Cardiac muscle cell (in vitro differentiated cells and primary cell): ENCODE results near the gene DENND1B. TPM values are rescaled to one million over a fixed set of nuclear protein-coding genes. Genes with fewer than 3 reads are reported as not detected.

Experiments
- DNase-seq, 2 donors: peaks; one replicate each; pipeline versions ENCODE4 v3.0.0 to v3.0.0-alpha.2; 2010 to 2017; ENCODE audit warnings: low read depth in 1 of 2, low spot score in 1 of 2
- H3K27ac ChIP-seq: fragments of 200-600 bp; sonication (generic); 2 replicates; pipeline ENCODE4 v1.5.1; 2016
- H3K27me3 ChIP-seq: fragments of 200-600 bp; sonication (generic); 2 replicates; pipeline ENCODE4 v1.6.0; 2016; ENCODE audit warnings: control low read depth
- H3K36me3 ChIP-seq: fragments of 200-600 bp; sonication (generic); 2 replicates; pipeline ENCODE4 v1.5.1; 2016; ENCODE audit warnings: control low read depth
- H3K4me1 ChIP-seq: fragments of 200-600 bp; sonication (generic); 2 replicates; pipeline ENCODE4 v1.8.1; 2017; ENCODE audit warnings: low read depth, mild to moderate bottlenecking, mixed run types
- H3K4me3 ChIP-seq: fragments of 200-600 bp; sonication (generic); 2 replicates; pipeline ENCODE4 v1.5.1; 2016; ENCODE audit warnings: mild to moderate bottlenecking
- H3K9me3 ChIP-seq: fragments of 200-600 bp; sonication (generic); 2 replicates; pipeline ENCODE4 v1.5.1; 2017; ENCODE audit warnings: low read depth, mild to moderate bottlenecking, control low read depth
- polyA plus RNA-seq: library from polyadenylated mRNA; unstranded; fragments of >200 nt; fragmentation: Nextera tagmentation; extraction: Ambion mirVana; gene quantifications from 2 replicates; pipeline ENCODE4 v1.2.1, GENCODE V29; 2016
- total RNA-seq: library from RNA; depleted of rRNA; stranded (reverse); fragments of >200 nt; gene quantifications from 2 replicates; pipeline ENCODE4 v1.2.3, GENCODE V29; 2016
- TF ChIP-seq, protein P1 (sequence below): IDR thresholded peaks from 2 replicates; pipeline ENCODE4 v1.5.1; 2012; ENCODE audit warnings: low read depth, mild to moderate bottlenecking, low read length

DENND1B gene
- total and polyA plus RNA-seq, 2 experiments from 2014 or later, result 9.9 to 11.0 TPM

DNA sequence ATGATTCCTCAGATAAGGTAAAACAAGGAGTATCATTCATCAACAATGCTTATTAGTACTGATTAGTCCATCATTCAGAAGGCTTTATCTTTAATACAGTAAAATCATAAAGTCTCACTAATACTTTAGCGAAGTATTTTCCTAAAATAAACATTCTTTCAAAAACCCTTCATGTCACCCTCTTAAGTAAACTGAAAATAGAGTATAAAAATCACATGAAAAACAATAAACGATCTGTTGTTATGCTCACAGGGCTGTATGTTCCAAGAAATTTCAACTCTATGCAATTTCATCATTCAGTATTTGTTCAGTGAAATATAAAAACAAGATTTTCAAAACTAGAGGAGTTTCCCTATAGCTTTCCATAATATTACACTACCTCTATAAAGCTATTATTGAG is 102.0 kb downstream of the DENND1B start:
- TF ChIP-seq, protein P1, sequence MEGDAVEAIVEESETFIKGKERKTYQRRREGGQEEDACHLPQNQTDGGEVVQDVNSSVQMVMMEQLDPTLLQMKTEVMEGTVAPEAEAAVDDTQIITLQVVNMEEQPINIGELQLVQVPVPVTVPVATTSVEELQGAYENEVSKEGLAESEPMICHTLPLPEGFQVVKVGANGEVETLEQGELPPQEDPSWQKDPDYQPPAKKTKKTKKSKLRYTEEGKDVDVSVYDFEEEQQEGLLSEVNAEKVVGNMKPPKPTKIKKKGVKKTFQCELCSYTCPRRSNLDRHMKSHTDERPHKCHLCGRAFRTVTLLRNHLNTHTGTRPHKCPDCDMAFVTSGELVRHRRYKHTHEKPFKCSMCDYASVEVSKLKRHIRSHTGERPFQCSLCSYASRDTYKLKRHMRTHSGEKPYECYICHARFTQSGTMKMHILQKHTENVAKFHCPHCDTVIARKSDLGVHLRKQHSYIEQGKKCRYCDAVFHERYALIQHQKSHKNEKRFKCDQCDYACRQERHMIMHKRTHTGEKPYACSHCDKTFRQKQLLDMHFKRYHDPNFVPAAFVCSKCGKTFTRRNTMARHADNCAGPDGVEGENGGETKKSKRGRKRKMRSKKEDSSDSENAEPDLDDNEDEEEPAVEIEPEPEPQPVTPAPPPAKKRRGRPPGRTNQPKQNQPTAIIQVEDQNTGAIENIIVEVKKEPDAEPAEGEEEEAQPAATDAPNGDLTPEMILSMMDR, result no peak
- H3K9me3 ChIP-seq, result no peaks in the 10 kb centered on the region
- DNase-seq, result no peak
- H3K4me3 ChIP-seq, result no peak overlapping the region
- peaks cover 6% of the 10 kb centered on the region for H3K4me1 ChIP-seq
- H3K27me3 ChIP-seq, result no peaks in the 10 kb centered on the region
- H3K36me3 ChIP-seq, result no peaks in the 10 kb centered on the region
- H3K27ac ChIP-seq, result no peak overlapping the region

DNA sequence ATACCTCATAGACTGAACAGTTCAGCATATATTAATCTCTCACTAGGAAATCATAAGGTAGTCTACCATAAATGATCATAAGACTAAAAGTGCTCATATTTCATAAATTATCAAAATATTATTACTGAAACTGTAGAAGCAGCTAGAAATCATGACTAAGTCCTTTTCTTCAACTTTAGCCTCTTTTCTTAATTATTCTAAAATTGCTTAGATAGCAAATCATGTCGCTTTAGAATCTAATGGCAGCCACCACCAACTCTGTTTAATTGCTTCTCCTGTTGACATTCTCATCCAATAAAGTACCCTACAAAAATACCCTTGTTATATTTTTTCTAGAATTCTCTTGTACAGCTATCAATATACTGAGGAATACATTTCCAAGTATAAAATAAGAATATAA is 102.9 kb downstream of the DENND1B start:
- no peak overlapping the region for H3K4me3 ChIP-seq
- no peaks in the 10 kb centered on the region for H3K27me3 ChIP-seq
- no peaks in the 10 kb centered on the region for H3K36me3 ChIP-seq
- no peak overlapping the region for H3K27ac ChIP-seq
- TF ChIP-seq, protein P1, result no peak
- no peak for DNase-seq
- peaks cover 6% of the 10 kb centered on the region for H3K4me1 ChIP-seq
- no peaks in the 10 kb centered on the region for H3K9me3 ChIP-seq

DNA sequence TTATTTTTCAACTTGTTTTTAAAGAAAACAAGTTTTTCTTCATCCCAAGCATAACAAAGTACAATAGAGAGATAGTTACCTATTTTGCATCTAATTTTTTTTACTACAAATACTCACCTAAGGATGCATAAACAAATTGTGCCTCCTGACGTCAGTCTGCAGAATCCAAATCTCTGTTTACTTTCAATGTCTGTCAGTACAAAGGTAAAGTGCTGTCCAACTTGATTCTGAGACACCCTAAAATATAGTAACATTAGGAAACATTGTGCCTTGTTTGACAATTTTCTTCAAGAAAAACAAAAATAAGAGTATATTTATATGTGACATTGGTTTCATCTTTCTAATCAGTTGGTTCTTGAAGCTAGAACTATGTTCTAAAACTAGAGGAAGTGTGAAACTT is 103.4 kb downstream of the DENND1B start:
- no peaks in the 10 kb centered on the region for H3K9me3 ChIP-seq

DNA sequence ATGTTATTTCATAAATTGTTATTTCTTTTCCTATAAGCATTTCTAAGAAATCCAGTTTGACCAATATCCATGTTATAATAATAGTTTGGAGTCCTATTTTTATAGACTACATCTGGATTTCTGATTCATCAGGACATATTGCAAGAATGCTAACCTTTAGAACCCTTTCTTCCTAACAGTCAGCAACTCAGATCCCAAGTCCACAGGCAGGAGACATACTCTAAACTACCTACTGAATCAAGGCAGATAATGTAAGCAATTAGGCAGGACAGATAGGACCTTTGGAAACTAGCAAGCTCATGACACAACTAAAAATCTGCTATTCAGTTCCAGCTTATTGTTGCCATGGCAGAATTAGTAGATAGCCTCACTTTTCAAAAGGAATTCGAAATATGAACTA is 104.1 kb downstream of the DENND1B start:
- TF ChIP-seq, protein P1, result no peak
- no peaks in the 10 kb centered on the region for H3K9me3 ChIP-seq
- no peak overlapping the region for H3K27ac ChIP-seq
- H3K4me1 ChIP-seq, result peaks cover 6% of the 10 kb centered on the region
- DNase-seq, result no peak
- H3K36me3 ChIP-seq, result no peaks in the 10 kb centered on the region
- H3K27me3 ChIP-seq, result no peaks in the 10 kb centered on the region
- no peak overlapping the region for H3K4me3 ChIP-seq

More for the DNA sequence above, 103.4 kb downstream of the DENND1B start:
- DNase-seq, result no peak
- Histone ChIP-seq H3K4me1 (peaks cover 6% of the 10 kb centered on the region), H3K27ac (no peak overlapping the region), H3K27me3 (no peaks in the 10 kb centered on the region), H3K36me3 (no peaks in the 10 kb centered on the region), H3K4me3 (no peak overlapping the region)
- TF ChIP-seq, protein P1, result no peak

DNA sequence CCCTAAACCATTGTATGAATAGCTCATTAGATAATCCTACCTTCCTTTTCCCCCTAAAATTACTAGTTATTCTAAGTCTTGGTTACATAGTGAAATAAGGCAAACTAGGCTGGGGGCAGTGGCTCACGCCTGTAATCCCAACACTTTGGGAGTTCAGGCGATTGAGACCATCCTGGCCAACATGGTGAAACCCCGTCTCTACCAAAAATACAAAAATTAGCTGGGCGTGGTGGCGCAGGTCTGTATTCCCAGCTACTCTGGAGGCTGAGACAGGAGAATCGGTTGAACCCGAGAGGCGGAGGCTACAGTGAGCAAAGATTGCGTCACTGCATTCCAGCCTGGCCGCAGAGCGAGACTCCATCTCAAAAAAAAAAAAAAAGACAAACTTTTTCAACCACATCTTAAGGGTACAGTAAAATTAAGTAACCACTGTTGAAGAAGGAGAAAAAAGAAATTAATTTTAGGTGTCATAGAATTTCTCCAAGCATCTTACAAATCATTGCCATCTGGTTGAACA is 108.5 kb downstream of the DENND1B start:
- Histone ChIP-seq H3K9me3 (no peaks in the 10 kb centered on the region), H3K4me3 (no peak overlapping the region), H3K36me3 (no peaks in the 10 kb centered on the region), H3K27me3 (no peaks in the 10 kb centered on the region), H3K4me1 (peaks cover 9% of the 10 kb centered on the region), H3K27ac (no peak overlapping the region)
- no peak for DNase-seq
- TF ChIP-seq, protein P1, result no peak
